Loucy (cell line): Measurements from ENCODE around the gene ADAM22.

Experiments used
- CTCF ChIP-seq: fragments of 200-600 bp; sonication (generic); conservative IDR thresholded peaks from 2 replicates; pipeline ENCODE4 v1.5.1; 2014; ENCODE audit warnings: mild to moderate bottlenecking, antibody characterized with exemption, low read length
- EZH2phosphoT487 ChIP-seq: fragments of 200-600 bp; IDR thresholded peaks from 2 replicates; pipeline ENCODE4 v1.6.1; 2018; ENCODE audit warnings: antibody characterized with exemption, mild to moderate bottlenecking, moderate library complexity, borderline replicate concordance

GRCh38 chr7:88089561-88089960 lies 155.5 kb downstream of the ADAM22 start:
- TF ChIP-seq CTCF (no peak), EZH2phosphoT487 (no peak)
